Daoy (cell line): ENCODE results near the gene ATP6V1C2. TPM values are rescaled to one million over a fixed set of nuclear protein-coding genes. Genes with fewer than 3 reads are reported as not detected.
"Not testable (repeated sequence)": the region's sequence is repeated elsewhere in the genome, so short reads cannot be mapped to it uniquely, and the experiment has no call there.

Source experiments
- DNase-seq: peaks from one replicate; pipeline ENCODE4 v3.0.0-alpha.2; 2015; ENCODE audit warnings: low read depth
- total RNA-seq: library from RNA; depleted of rRNA; stranded (reverse); fragments of >200 nt; shearing (Covaris generic); gene quantifications from 2 replicates; pipeline ENCODE4 v1.2.3, GENCODE V29; 2014

Gene ATP6V1C2
- total RNA-seq, 1 experiment from 2014 or later: 0.29 TPM

DNA sequence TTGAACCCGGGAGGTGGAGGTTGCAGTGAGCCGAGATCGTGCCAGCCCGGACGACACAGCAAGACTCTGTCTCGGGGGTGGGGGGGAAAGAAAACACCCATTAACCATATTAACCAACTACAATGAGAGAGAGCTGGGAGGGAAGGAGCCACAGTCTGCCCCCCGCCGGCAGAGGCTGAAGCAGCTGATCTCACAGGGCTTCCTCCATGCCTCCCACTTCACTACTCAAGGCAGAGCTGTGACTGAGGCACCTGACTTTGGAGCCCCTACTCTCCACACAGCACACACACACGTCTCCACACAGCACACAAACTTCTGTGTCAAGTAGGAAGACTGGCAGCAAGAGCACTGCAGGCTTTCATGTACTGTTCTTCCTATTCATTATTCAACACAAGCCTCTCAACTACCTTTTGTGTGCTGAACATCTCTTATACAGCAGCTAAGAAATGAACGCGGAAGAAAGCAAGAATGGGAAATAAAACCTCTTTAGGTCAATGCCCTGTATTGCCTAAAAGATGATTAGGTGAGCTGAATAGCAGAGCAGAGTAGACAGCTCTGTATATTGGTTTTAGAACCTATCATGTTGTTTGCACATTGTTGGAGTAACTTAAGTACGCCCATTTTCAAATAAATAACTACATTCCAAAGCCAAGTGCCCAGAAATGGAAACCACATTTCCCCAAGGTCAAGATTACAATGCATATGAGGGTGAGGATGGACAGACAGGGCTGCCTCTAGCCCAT is 65.0 kb downstream of the ATP6V1C2 start:
- no peak for DNase-seq

DNA sequence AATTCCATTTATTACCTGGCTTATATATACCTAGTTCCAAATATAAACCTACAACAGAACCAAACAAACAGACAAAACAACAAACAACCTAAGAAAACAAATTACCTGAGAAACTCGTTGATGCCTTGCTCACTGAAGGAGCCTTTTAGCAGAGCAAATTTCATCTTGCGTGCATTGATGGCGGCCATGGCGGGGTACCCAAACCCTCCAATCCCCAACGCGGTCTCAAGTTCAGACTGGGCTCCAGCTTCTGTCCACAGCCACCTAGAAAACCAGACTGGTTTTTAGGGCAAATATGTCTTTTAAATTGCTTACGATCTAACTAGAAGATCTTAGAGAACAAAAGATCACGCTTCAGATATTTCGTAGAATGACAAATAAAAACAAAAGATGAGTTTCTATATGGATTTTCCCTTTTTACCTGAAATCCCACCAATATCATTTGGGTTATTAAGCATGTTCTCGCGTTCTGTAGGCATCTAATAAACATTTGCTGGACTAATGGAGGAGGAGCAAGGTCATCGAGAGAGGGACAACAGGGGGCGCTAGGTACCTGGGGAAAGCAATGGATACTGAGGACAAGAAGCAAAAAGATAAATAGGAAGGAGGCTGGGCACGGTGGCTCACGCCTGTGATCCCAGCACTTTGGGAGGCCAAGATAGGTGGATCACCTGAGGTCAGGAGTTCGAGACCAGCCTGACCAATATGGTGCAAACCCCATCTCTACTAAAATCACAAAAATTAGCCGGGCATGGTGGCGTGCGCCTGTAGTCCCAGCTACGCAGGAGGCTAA is 65.9 kb downstream of the ATP6V1C2 start:
- no peak for DNase-seq

DNA sequence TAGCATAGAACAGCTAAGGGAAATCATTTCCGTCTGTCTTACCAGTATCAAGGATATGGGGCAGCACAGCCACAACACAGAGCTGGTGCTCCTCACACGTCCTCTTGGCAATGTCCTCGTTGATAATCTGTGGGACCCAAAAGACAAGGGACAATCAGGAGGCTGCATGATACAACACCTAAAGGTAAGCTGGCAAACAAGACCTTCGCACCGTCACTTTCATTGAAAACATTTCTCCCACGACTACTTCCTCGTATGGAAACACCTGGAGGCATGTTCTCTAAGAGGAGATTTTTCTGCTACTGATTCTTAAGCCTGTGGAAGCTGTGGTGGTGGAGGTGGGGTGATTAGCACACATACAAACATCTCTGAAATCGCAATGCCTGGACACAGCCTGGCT is 67.4 kb downstream of the ATP6V1C2 start:
- no peak for DNase-seq

DNA sequence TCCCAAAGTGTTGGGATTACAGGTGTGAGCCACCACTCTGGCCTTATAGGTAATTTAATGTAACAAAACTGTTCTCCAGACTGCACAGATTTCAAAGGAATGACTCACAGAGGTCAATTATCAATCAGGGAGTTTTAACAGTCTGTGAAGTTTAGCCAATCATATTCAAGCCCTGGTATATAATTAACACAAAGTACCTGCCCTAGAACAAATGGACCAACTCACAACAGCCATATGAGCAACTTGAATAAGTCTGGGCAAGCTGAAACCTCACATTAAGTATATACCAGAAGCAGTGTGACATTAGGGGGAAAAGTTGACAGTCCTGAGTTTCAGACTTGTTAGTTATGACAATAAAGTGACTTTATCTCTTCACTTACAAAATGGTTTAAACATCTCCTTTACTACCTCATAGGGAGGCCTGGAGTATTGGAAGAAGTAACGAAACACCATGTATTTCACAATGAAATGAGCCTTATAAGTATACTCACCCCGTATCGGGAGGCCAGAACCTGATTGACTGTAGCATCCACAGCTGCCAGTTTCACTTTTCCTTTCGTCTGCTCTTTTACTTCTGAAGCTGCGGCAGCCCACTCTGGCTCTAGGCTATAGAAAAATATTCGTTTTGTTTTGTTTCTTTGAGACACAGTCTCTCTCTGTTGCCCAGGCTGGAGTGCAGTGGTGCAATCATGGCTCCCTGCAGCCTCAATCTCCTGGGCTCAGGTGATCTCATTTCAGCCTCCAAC is 69.0 kb downstream of the ATP6V1C2 start:
- DNase-seq: no peak

GRCh38 chr2:10792001-10792634 is 70.7 kb downstream of the ATP6V1C2 start:
- no peak for DNase-seq

- DNase-seq: no peak
Measured at GRCh38 chr2:10792660-10793400, 71.4 kb downstream of the ATP6V1C2 start.

GRCh38 chr2:10793816-10794215 is 72.4 kb downstream of the ATP6V1C2 start:
- DNase-seq: no peak

DNA sequence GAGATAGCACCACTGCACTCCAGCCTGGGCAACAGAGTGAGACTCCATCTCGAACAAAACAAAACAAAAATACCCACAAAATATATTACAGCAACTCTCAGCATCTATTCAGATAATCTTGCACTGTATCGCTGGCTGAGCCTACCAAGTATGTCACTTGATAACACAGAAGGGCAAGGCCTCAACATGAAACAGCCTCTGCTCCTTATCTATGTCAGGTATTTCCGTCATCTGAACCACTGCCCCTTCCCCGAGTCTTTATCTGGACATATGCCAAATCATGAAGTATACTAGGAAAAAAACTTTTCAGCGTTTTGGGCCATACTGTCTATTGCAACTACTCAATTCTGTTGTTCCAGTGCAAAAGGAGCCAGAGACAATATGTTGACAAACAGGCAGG is 73.4 kb downstream of the ATP6V1C2 start:
- no peak for DNase-seq

DNA sequence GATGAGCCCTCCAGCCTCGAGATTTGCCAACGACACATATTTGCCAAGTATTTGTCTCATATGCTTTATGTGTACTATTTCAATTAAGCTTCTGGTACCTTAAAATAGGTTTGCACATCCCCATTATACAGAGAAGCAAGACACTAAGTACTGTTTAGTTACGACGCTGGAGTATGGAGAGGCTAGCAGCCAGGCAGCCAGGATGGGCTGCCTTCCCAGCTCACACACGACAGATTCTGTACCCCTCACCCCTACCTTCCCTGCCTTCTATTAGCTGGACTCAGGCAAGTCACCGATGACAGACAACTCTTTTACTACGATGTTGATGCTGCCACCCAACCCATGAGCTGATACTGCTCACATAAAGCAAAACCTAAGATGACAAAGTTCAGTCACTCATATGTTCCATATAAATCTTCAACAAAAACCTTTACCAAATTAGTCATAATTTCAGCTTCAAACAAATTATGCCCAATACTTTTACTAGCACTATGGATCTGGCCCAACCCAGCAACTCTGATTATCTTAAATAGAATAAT is 74.1 kb downstream of the ATP6V1C2 start:
- DNase-seq: no peak

DNA sequence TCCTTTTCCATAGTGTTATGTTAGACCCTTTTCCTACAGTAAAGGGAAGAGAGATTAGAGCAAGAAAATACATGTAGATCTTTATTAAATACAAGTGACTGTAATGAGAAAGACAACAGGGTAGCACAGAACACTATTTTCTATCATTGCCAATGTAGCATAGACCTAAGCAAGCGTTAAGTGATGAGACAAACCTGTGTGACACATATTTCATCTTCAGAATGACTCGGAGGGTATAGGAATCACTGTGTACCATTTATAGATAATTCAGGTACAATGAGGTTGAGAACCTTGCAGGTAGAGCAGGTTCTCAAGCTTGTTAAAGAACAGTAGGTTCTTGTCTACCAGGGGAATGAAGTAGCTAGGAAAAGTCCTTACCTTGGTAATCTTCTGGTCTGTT is 75.3 kb downstream of the ATP6V1C2 start:
- DNase-seq: no peak

- no peak for DNase-seq
Measured at GRCh38 chr2:10798783-10799182, 77.4 kb downstream of the ATP6V1C2 start.

DNA sequence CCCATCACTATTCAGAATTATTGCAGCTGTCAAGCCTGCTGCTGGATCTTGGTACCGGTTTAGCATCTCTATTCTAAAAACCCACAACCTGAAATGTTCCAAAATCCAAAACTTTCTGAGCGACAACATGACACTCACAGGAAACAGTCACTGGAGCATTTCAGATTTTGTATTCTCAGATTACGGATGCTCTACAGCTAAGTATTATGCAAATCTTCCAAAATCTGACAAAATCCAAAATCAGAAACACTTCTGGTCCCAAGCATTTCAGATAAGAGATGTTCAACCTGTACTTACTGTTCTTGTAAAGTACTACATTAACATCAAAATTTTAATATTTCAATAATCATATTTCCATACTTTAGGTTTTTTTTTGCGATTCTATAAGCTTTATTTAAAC is 78.7 kb downstream of the ATP6V1C2 start:
- DNase-seq: no peak

DNA sequence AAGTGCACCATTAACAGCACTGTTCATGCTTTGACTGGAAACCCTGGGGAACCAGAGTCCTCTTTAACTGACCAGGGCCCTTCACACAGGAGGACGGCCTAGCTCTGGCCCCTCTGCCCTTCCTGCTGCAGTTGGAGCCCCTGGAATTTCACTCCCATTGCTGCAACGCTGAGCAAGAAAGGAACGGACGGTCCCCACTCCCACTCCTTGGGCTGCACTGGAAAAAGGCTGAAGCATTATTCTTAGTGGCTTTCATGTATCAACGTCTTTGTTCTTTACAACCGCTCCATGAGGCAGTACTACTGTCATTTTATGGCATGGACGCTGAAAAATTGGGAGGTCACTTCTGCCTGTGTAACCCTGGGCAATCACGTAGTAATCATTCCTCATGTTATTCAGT is 81.2 kb downstream of the ATP6V1C2 start:
- DNase-seq: no peak

DNA sequence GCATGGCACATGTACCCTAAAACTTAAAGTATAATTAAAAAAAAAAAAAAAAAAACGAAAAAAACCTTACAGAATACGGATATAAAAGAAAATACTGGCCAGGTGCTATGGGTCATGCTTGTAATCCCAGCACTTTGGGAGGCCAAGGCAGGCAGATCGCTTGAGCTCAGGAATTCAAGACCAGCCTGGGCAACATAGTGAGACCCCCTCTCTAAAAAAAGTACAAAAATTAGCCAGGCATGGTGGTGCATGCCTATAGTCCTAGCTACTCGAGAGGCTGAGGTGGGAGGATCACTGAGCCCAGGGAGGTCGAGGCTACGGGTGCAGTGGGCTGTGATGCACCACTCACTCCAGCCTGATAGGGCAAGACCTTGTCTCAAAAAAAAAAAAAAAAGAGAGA is 84.6 kb downstream of the ATP6V1C2 start:
- not testable (repeated sequence) for DNase-seq

- no peak for DNase-seq
Measured at GRCh38 chr2:10806543-10806942, 85.1 kb downstream of the ATP6V1C2 start.

DNA sequence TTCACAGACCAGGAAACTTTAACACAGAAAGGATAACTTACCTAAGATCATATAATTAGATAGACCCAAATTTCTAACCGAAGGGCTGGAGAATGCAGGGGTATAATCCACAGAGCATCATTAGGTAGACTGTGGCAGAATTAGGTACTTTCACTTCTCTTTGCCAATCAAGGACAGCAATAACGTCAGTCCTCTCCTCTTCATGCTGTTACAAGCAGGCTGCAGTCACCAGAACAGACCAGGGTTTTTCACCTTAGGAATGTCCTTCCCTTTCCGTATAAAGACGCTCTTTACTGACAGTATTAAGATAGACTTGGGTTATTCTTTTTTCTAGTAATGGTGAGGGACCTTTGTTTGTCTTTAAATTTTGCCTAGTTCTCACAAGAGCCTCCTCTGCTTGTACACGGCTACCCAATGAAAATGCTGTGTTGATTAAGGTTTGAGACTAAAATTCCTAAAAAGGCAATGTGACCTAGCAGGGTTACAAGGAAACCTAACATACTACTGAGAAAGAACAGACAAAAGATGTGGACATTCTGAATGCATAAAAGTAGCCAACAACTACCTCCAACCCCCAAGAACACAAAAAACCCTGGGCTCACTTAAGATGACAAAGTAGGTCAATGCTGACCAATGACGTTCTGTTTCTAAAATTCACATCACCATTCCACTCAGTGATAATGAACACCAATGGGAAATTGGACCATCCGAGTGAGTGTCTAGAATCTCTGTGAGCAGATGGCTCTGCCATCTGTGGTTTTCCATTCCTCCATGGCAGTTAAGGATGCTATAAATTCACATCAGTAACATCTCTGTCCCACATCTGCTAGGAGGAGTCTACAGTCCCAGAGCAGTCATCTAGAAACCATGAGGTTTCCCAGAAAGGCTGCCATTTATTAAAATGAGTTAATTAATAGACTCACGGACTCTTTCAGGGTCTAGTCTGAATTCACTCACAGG is 89.1 kb downstream of the ATP6V1C2 start:
- DNase-seq: no peak

DNA sequence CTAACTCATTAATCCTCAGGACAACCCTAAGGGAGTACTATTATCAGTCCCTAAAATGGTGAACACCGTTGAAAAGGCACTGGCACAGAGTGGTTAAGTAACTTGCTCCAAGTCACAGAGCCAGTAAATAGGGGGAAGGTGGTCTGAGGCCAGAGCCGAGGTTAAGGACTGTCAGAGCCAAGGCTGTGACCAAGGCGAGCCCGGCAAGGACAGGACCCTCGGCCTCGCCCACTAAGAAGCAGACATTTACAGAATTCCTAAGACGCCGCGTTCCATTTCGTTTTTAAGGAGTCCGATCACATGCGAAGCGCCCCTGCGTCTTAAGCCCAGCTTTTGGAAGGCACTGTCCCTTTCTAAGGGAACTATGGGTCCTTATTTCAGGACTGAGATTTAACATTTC is 90.1 kb downstream of the ATP6V1C2 start:
- DNase-seq: no peak

DNA sequence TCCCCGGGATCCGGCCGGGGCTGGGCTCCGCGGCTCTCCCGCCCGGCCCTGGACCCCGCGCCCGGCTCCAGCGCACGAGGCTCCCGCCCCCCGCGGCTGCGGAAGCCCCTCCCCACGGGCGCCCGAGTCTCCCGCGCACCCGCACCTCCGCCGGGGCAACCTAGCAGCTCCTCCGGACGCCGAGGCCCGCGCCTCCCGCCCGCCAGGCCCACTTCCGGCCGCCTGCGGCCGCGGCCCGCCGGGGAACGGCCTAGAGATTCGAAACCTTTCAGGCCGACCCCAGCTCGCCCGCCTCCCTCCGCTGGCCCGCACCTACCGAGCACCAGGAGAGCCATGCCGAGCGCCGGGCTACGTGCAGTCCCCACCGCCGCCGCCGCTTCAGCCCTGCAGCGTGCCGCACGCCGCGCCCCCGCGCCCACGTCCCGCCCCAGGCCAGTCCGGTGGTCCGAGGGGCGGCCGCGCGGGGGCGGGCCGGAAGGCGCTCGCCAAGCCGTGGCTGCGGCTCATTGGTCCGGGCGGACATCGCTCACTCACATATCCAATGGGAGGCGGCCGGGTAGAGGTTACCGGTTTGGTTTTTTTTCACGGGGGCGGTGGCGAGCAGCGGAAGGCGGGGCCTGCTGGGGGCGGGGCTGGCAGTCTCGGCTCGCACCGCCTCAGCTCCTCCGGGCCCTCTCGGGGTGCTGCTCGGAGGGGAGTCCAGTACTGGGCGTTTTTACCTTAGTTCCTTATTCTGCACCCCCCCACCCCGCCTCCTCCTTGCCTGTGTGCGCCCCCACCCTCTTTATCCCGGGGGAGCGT is 91.1 kb downstream of the ATP6V1C2 start, which contains the start of gene PDIA6:
PDIA6 (minus strand) TSS at position 424 of the 801 bp plus-strand sequence; CDS start at position 335, 89 bp downstream.
- peak; percentile 98 for DNase-seq
